Measurements from ENCODE around the gene DYNC2H1. TPM values are rescaled to one million over a fixed set of nuclear protein-coding genes. Genes with fewer than 3 reads are reported as not detected.
A peak's percentile ranks its signal among the peaks of the same experiment; 100 is the strongest.

DYNC2H1 gene
- total RNA-seq, 1 donor from 2014 or later, result 61.1 TPM

DNA sequence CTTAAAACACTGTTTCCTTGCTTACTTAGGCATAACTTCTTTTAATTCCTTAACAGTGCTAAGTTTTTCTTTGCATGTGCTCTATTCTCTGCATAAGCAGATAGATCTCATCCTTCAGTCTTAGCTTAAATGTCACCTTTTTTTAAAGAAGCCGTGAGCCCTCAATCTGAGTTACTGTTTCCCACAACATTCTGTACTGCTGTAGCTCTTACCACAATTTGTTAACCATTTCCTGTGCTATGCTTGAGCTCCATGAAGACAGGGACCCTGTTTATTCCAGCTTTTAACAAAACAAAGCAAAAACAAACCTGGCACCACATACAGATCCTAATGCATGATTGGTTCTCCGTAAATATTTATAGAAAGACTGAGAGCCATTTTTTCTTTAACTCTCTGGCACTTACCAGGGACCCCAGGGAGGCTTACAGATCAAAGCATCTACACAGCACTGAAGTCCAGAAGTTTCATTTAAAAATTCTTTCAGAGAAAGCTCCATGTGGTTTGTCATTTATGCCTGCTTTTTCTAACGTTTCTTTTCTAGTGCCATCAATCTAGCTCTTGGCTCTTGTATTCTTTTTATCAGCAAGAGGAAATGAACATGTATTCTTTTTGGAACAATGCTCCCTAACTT, 74.9 kb downstream of the DYNC2H1 start:
- H3K4me1 ChIP-seq, result no peaks in the 10 kb centered on the region
- no peak for DNase-seq (ENCODE audit: low spot score)
- peak overlapping the region; percentile 38 for H3K27ac ChIP-seq
- TF ChIP-seq EZH2 (IDR thresholded peaks at IDR 0.05), result no peak
- TF ChIP-seq EZH2phosphoT487 (IDR thresholded peaks at IDR 0.05), result no peak
- TF ChIP-seq, protein P1, sequence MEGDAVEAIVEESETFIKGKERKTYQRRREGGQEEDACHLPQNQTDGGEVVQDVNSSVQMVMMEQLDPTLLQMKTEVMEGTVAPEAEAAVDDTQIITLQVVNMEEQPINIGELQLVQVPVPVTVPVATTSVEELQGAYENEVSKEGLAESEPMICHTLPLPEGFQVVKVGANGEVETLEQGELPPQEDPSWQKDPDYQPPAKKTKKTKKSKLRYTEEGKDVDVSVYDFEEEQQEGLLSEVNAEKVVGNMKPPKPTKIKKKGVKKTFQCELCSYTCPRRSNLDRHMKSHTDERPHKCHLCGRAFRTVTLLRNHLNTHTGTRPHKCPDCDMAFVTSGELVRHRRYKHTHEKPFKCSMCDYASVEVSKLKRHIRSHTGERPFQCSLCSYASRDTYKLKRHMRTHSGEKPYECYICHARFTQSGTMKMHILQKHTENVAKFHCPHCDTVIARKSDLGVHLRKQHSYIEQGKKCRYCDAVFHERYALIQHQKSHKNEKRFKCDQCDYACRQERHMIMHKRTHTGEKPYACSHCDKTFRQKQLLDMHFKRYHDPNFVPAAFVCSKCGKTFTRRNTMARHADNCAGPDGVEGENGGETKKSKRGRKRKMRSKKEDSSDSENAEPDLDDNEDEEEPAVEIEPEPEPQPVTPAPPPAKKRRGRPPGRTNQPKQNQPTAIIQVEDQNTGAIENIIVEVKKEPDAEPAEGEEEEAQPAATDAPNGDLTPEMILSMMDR (IDR thresholded peaks at IDR 0.05), result no peak
- no peaks in the 10 kb centered on the region for H4K20me1 ChIP-seq (ENCODE audit: low read depth)
- H3K4me1 Mint-ChIP-seq, result peaks cover 22% of the 10 kb centered on the region
- H3F3A ChIP-seq (ENCODE audit: low read depth), result no peaks in the 10 kb centered on the region
- peaks cover 19% of the 10 kb centered on the region for H3K36me3 Mint-ChIP-seq
- H3K9me3 Mint-ChIP-seq, result no peaks in the 10 kb centered on the region
- H3K27ac Mint-ChIP-seq, result peak overlapping the region; percentile 58
- H3K36me3 ChIP-seq, result peaks cover 9% of the 10 kb centered on the region
- no peaks in the 10 kb centered on the region for H3K27me3 Mint-ChIP-seq (ENCODE audit: insufficient read depth, low read depth)
- no peaks in the 10 kb centered on the region for H3K79me2 ChIP-seq (ENCODE audit: low read depth)
- H3K4me2 ChIP-seq, result no peak overlapping the region
- H3K4me3 Mint-ChIP-seq, result no peak overlapping the region
- no peaks in the 10 kb centered on the region for H3K27me3 ChIP-seq
- no peak overlapping the region for H3K9ac ChIP-seq
- H3K9me3 ChIP-seq (ENCODE audit: low read depth), result no peaks in the 10 kb centered on the region
- H3K4me3 ChIP-seq, result no peak overlapping the region
- H2AFZ ChIP-seq (replicated peaks), result no peak overlapping the region

DNA sequence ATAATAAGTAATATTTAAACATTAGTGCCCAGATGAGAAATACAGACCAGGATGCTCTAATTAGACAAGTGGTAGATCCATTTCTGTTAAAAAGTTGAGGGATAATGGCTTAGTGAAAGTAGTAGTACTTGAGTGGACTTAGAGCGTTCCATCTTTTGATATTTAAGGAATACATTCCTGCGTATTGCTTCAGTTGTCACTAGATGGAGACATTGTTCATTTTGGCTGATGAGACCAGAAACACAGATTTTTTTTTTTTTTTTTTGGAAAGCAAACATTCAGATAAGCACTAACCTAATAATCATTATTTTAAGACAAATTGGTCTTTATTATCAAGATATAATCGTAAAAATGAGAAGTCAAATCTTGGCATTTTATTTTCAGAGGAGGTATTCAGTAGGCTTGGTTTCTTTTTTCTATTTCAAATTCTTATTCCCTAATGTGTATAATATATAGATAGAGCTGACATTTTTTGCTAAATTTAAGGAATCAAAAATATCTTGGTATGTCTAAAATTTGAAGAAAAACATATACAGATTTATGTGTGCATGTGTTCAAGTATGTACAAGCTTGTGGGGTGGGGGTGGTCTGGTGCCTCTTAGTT, 92.9 kb downstream of the DYNC2H1 start:
- peak; percentile 29 for DNase-seq (ENCODE audit: low spot score)

DNA sequence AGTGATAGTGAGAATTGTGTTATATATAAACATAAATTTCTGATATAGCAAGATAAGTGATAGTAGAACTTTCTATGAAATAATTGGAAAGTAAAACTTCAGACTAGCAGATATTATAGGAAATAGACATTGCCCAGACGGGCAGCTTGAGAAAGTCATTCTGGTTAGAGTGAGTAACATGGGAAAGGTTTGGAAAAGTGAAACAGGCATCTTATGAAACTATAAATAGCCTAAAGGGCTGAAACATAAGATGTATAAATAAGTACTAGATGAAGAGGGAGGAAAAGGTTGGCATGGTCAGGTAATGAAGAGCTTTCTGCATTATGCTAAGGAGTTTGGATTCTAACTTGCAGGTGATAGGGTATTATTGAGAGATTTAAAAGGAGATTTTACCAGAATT, 101.3 kb downstream of the DYNC2H1 start:
- Histone ChIP-seq H3K4me3 (no peak overlapping the region), H3K27ac (no peak overlapping the region), H4K20me1 (ENCODE audit: low read depth) (no peaks in the 10 kb centered on the region), H2AFZ (replicated peaks) (no peak overlapping the region), H3K9ac (no peak overlapping the region), H3K4me1 (no peaks in the 10 kb centered on the region), H3F3A (ENCODE audit: low read depth) (no peaks in the 10 kb centered on the region), H3K79me2 (ENCODE audit: low read depth) (no peaks in the 10 kb centered on the region), H3K4me2 (no peak overlapping the region), H3K9me3 (ENCODE audit: low read depth) (no peaks in the 10 kb centered on the region), H3K27me3 (no peaks in the 10 kb centered on the region), H3K36me3 (peaks cover 12% of the 10 kb centered on the region)
- no peak overlapping the region for H3K27ac Mint-ChIP-seq
- TF ChIP-seq EZH2phosphoT487 (IDR thresholded peaks at IDR 0.05) (no peak), EZH2 (IDR thresholded peaks at IDR 0.05) (no peak)
- TF ChIP-seq, protein P1 (IDR thresholded peaks at IDR 0.05), result no peak
- peaks cover 4% of the 10 kb centered on the region for H3K36me3 Mint-ChIP-seq
- no peaks in the 10 kb centered on the region for H3K4me1 Mint-ChIP-seq
- no peaks in the 10 kb centered on the region for H3K27me3 Mint-ChIP-seq (ENCODE audit: insufficient read depth, low read depth)
- no peak for DNase-seq (ENCODE audit: low spot score)
- H3K4me3 Mint-ChIP-seq, result no peak overlapping the region
- no peaks in the 10 kb centered on the region for H3K9me3 Mint-ChIP-seq

More for the DNA sequence above, 92.9 kb downstream of the DYNC2H1 start:
- Histone ChIP-seq H3K4me2 (no peak overlapping the region), H4K20me1 (ENCODE audit: low read depth) (no peaks in the 10 kb centered on the region), H2AFZ (replicated peaks) (no peak overlapping the region), H3F3A (ENCODE audit: low read depth) (no peaks in the 10 kb centered on the region), H3K27ac (no peak overlapping the region), H3K79me2 (ENCODE audit: low read depth) (no peaks in the 10 kb centered on the region), H3K4me3 (no peak overlapping the region), H3K9me3 (ENCODE audit: low read depth) (no peaks in the 10 kb centered on the region), H3K4me1 (no peaks in the 10 kb centered on the region), H3K9ac (no peak overlapping the region), H3K27me3 (no peaks in the 10 kb centered on the region), H3K36me3 (peaks cover 10% of the 10 kb centered on the region)
- Mint-ChIP-seq H3K4me3 (no peak overlapping the region), H3K9me3 (no peaks in the 10 kb centered on the region), H3K27ac (no peak overlapping the region), H3K4me1 (no peaks in the 10 kb centered on the region), H3K36me3 (peaks cover 13% of the 10 kb centered on the region), H3K27me3 (ENCODE audit: insufficient read depth, low read depth) (peaks cover 2% of the 10 kb centered on the region)
- TF ChIP-seq EZH2phosphoT487 (IDR thresholded peaks at IDR 0.05) (no peak), EZH2 (IDR thresholded peaks at IDR 0.05) (no peak)
- TF ChIP-seq, protein P1 (IDR thresholded peaks at IDR 0.05), result peak; percentile 70
